Measurements from ENCODE around the gene LSM7.

- TF ChIP-seq FOXK2 (IDR thresholded peaks at IDR 0.05): no peak
- TF ChIP-seq NFIB (CRISPR knock-in tag; IDR thresholded peaks at IDR 0.05; ENCODE audit: borderline replicate concordance): no peak
- no peak for TF ChIP-seq ARNT (IDR thresholded peaks at IDR 0.05)
- TF ChIP-seq, protein P1, sequence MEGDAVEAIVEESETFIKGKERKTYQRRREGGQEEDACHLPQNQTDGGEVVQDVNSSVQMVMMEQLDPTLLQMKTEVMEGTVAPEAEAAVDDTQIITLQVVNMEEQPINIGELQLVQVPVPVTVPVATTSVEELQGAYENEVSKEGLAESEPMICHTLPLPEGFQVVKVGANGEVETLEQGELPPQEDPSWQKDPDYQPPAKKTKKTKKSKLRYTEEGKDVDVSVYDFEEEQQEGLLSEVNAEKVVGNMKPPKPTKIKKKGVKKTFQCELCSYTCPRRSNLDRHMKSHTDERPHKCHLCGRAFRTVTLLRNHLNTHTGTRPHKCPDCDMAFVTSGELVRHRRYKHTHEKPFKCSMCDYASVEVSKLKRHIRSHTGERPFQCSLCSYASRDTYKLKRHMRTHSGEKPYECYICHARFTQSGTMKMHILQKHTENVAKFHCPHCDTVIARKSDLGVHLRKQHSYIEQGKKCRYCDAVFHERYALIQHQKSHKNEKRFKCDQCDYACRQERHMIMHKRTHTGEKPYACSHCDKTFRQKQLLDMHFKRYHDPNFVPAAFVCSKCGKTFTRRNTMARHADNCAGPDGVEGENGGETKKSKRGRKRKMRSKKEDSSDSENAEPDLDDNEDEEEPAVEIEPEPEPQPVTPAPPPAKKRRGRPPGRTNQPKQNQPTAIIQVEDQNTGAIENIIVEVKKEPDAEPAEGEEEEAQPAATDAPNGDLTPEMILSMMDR (CRISPR knock-in tag; IDR thresholded peaks at IDR 0.05): no peak
- TF ChIP-seq, protein P2, sequence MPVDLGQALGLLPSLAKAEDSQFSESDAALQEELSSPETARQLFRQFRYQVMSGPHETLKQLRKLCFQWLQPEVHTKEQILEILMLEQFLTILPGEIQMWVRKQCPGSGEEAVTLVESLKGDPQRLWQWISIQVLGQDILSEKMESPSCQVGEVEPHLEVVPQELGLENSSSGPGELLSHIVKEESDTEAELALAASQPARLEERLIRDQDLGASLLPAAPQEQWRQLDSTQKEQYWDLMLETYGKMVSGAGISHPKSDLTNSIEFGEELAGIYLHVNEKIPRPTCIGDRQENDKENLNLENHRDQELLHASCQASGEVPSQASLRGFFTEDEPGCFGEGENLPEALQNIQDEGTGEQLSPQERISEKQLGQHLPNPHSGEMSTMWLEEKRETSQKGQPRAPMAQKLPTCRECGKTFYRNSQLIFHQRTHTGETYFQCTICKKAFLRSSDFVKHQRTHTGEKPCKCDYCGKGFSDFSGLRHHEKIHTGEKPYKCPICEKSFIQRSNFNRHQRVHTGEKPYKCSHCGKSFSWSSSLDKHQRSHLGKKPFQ (CRISPR knock-in tag; IDR thresholded peaks at IDR 0.05; ENCODE audit: insufficient replicate concordance): no peak
- no peak for TF ChIP-seq EZH2 (conservative IDR thresholded peaks at IDR 0.05; ENCODE audit: low read depth, low read length)
- no peak for TF ChIP-seq ARID2 (CRISPR knock-in tag; IDR thresholded peaks at IDR 0.05; ENCODE audit: borderline replicate concordance)
- no peak for TF ChIP-seq HHEX (CRISPR knock-in tag; IDR thresholded peaks at IDR 0.05)
These were observed 27.0 kb upstream of the LSM7 start for GRCh38 chr19:2355168-2356035.

All from HepG2 (cell line).